HepG2 (cell line): ENCODE data around the gene CISD3. TPM values are rescaled to one million over a fixed set of nuclear protein-coding genes. Genes with fewer than 3 reads are reported as not detected.

ENCODE experiments used
- ATAC-seq: fragments of 200-7000 bp; cut with Tn5 transposase; 3 replicates; pipeline ENCODE4 v1.9.1; 2020; ENCODE audit warnings: mild to moderate bottlenecking, moderate library complexity
- BruUV-seq: library from RNA; stranded (reverse); fragments of 400-500 nt; replicated peaks from 2 replicates; lab custom pipeline; 2021; lab: Mats Ljungman, UMichigan
- CTCF ChIA-PET: fragments of 300-600 bp; formaldehyde crosslinking; extraction: SDS; loops from one replicate; lab custom pipeline; 2021; ENCODE audit warnings: low total read pairs, inconsistent platforms, low intra/inter-chr PET ratio; lab: Yijun Ruan, JAX
- POLR2A ChIA-PET: fragments of 350-600 bp; sonication (Branson Sonifier 250); formaldehyde crosslinking; loops from one replicate; lab custom pipeline; 2020; ENCODE audit warnings: antibody characterized with exemption, inconsistent platforms; lab: Yijun Ruan, JAX
- DNase-seq: peaks from one replicate; pipeline ENCODE4 v3.0.0-alpha.2; 2015; ENCODE audit warnings: low spot score
- FAIRE-seq: peaks from 3 replicates; lab custom pipeline; 2011; peaks lifted over from hg19 to GRCh38; lab: Jason Lieb, UNC
- H2AFZ ChIP-seq: one replicate; pipeline ENCODE4 v1.6.1; 2011; ENCODE audit warnings: low read length, inconsistent platforms
- H3K27ac ChIP-seq: fragments of 300-600 bp; 3 replicates; pipeline ENCODE4 v1.8.0; 2011; ENCODE audit warnings: mixed run types, mild to moderate bottlenecking, mixed read lengths, low read length, inconsistent platforms; ENCODE audit not compliant: insufficient read depth; ENCODE audit errors: extremely low read length
- H3K27me3 ChIP-seq, 2 experiments: fragments of 200-600 bp in 1 of 2; 2 replicates in 1 of 2; 3 replicates in 1 of 2; pipeline versions ENCODE4 v1.6.0 to v1.8.0; 2011; ENCODE audit warnings: low read length in 2 of 2, mild to moderate bottlenecking in 2 of 2, moderate library complexity in 2 of 2, inconsistent platforms in 1 of 2; ENCODE audit not compliant: insufficient read depth in 2 of 2, control insufficient read depth in 1 of 2
- H3K36me3 ChIP-seq, 2 experiments: fragments of 200-600 bp in 1 of 2; replicated peaks in 1 of 2; 2 replicates in 1 of 2; 3 replicates in 1 of 2; pipeline versions ENCODE4 v1.5.1 to v1.8.0; 2011; ENCODE audit warnings: low read length in 2 of 2, inconsistent platforms in 1 of 2; ENCODE audit not compliant: insufficient read depth in 2 of 2, control insufficient read depth in 1 of 2
- H3K4me1 ChIP-seq: 2 replicates; pipeline ENCODE4 v1.5.1; 2012; ENCODE audit warnings: low read length, inconsistent platforms; ENCODE audit not compliant: insufficient read depth
- H3K4me2 ChIP-seq: 2 replicates; pipeline ENCODE4 v1.6.0; 2011; ENCODE audit warnings: low read depth, low read length, inconsistent platforms
- H3K4me3 ChIP-seq, 3 experiments: fragments of 200-600 bp in 1 of 3; sonication (generic), shearing (Covaris generic) in 1 of 3; replicated peaks in 1 of 3; 2 replicates each; pipeline ENCODE4 v1.5.1; 2011 to 2016; ENCODE audit warnings: low read length in 3 of 3, inconsistent platforms in 2 of 3, low read depth in 2 of 3, mild to moderate bottlenecking in 2 of 3, control low read depth in 1 of 3, mixed read lengths in 1 of 3; ENCODE audit not compliant: insufficient read depth in 1 of 3
- H3K79me2 ChIP-seq: one replicate; pipeline ENCODE4 v1.6.1; 2011; ENCODE audit warnings: low read length, inconsistent platforms; ENCODE audit not compliant: insufficient read depth
- H3K9ac ChIP-seq: 2 replicates; pipeline ENCODE4 v1.6.0; 2011; ENCODE audit warnings: mild to moderate bottlenecking, low read depth, low read length, inconsistent platforms; ENCODE audit not compliant: insufficient read depth
- H3K9me3 ChIP-seq: 2 replicates; pipeline ENCODE4 v1.5.1; 2012; ENCODE audit warnings: mild to moderate bottlenecking, low read length
- H4K20me1 ChIP-seq: 2 replicates; pipeline ENCODE4 v1.6.0; 2011; ENCODE audit warnings: inconsistent platforms, mild to moderate bottlenecking, low read length, moderate library complexity; ENCODE audit not compliant: insufficient read depth
- CREM ChIP-seq, 2 experiments: sonication (generic) in 1 of 2; formaldehyde crosslinking in 1 of 2; IDR thresholded peaks; 2 replicates each; pipeline versions ENCODE4 v1.4.0 to v1.6.1; 2016 to 2020; ENCODE audit warnings: antibody characterized with exemption in 1 of 2, mild to moderate bottlenecking in 1 of 2, missing genetic modification reagents in 1 of 2
- MEIS2 ChIP-seq: sonication (generic); formaldehyde crosslinking; IDR thresholded peaks from 2 replicates; pipeline ENCODE4 v1.9.0; 2021; ENCODE audit warnings: mild to moderate bottlenecking, missing genetic modification reagents
- MIER3 ChIP-seq: IDR thresholded peaks from 2 replicates; pipeline ENCODE4 v1.6.1; 2016; ENCODE audit warnings: missing compliant biosample characterization, borderline replicate concordance
- NCOR1 ChIP-seq: fragments of 200-600 bp; sonication (generic); IDR thresholded peaks from 2 replicates; pipeline ENCODE4 v1.7.0; 2017; ENCODE audit warnings: antibody characterized with exemption, low read length, borderline replicate concordance
- NFIC ChIP-seq: IDR thresholded peaks from 2 replicates; pipeline ENCODE4 v1.6.1; 2012; ENCODE audit warnings: mild to moderate bottlenecking, low read length, inconsistent platforms
- PAX8 ChIP-seq: sonication (generic); formaldehyde crosslinking; IDR thresholded peaks from 2 replicates; pipeline ENCODE4 v1.8.0; 2022; ENCODE audit warnings: mild to moderate bottlenecking, missing genetic modification reagents, borderline replicate concordance
- SP5 ChIP-seq: IDR thresholded peaks from 2 replicates; pipeline ENCODE4 v1.6.1; 2016; ENCODE audit warnings: low read depth, borderline replicate concordance
- XBP1 ChIP-seq: sonication (generic); formaldehyde crosslinking; IDR thresholded peaks from 2 replicates; pipeline ENCODE4 v1.5.0; 2020; ENCODE audit warnings: missing genetic modification reagents
- ZNF18 ChIP-seq: sonication (generic); formaldehyde crosslinking; IDR thresholded peaks from 2 replicates; pipeline ENCODE4 v1.8.0; 2022; ENCODE audit warnings: mild to moderate bottlenecking, missing genetic modification reagents; ENCODE audit not compliant: insufficient replicate concordance
- ZNF598 ChIP-seq: sonication (generic); formaldehyde crosslinking; IDR thresholded peaks from 2 replicates; pipeline ENCODE4 v1.5.1; 2020; ENCODE audit warnings: mild to moderate bottlenecking, missing genetic modification reagents, borderline replicate concordance
- ZNF780A ChIP-seq: sonication (generic); formaldehyde crosslinking; IDR thresholded peaks from 2 replicates; pipeline ENCODE4 v1.8.0; 2022; ENCODE audit warnings: mild to moderate bottlenecking, missing genetic modification reagents, moderate library complexity
- WGBS: methylation state at CpG from one replicate; pipeline ENCODE4 v1.1.6; 2017; ENCODE audit warnings: low lambda C conversion rate; 5-methylcytosine and 5-hydroxymethylcytosine counted together
- in situ Hi-C: cut with HindIII; loops from 2 replicates; pipeline ENCODE4 v1.10.0; 2017; ENCODE audit warnings: low pct_unique_long_range_greater_than_20kb; ENCODE audit not compliant: extremely low pct_ligation_motif_present
- intact Hi-C: fragments of 100-400 bp; cut with micrococcal nuclease; formaldehyde crosslinking; loops from one replicate; pipeline ENCODE4 v1.10.0; 2022; ENCODE audit not compliant: unreplicated experiment
- polyA plus RNA-seq, 8 experiments: library from polyadenylated mRNA; depleted of rRNA in 3 of 8; stranded (reverse) in 7 of 8; unstranded in 1 of 8; fragments of >200 nt; fragmentation: Illumina TruSeq in 4 of 8; extraction: Trizol in 4 of 8; gene quantifications; 2 replicates each; pipeline versions ENCODE4 v1.2.1 to v1.2.3, GENCODE V29; 2011 to 2016; ENCODE audit warnings: low read depth in 4 of 8, missing spikeins in 1 of 8, mixed read lengths in 1 of 8; ENCODE audit not compliant: insufficient read depth in 1 of 8
- total RNA-seq, 5 experiments: library from RNA; depleted of rRNA; stranded (reverse); fragments of >200 nt; fragmentation: Illumina TruSeq; extraction: Trizol; gene quantifications; 2 replicates each; pipeline ENCODE4 v1.2.3, GENCODE V29; 2016; ENCODE audit warnings: low read depth in 1 of 5
- TF ChIP-seq, protein P1 (sequence below): sonication (generic); formaldehyde crosslinking; conservative IDR thresholded peaks from 2 replicates; pipeline ENCODE4 v1.4.0; 2020; ENCODE audit warnings: missing genetic modification reagents
- TF ChIP-seq, protein P2 (sequence below): sonication (generic); formaldehyde crosslinking; IDR thresholded peaks from 2 replicates; pipeline ENCODE4 v1.4.0; 2020; ENCODE audit warnings: mild to moderate bottlenecking, missing genetic modification reagents

Gene CISD3
- total and polyA plus RNA-seq, 2 of the 13 experiments (the other 11 are each of a cell fraction or from before 2014, with no cell fraction given) = 30.0 to 34.1 TPM

DNA sequence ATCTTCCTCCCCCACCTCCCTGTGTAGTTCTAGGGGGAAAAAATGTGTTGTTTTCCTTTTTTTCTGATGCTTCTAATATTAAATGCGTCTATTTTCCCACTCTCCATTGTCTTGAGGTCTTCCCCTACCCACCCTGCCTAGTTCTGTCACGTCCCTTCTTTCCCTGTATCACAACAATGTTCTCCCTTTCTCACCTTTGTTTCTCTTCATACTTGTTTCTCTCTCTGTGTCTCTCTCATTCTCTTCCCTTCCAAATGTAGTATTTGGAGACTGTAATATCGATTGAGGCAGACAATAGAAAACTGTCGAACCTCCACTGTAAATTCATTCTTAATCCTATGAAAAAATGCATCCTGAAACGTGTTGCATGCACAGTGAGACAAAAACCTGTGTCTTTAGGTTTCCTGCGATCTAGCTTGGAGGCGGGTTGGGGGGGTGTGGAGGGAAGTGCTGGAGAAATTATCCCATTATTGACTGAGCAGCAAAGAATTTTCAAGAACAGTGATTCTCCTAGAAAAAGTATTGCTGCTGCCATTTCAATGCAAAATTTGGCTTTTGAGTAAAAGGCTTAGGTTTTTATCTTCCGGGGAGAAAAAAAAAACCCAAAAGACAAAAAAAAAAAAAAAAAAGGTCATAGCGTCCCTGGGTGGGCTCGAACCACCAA lies 21.1 kb downstream of the CISD3 start:
- Histone ChIP-seq H3K27me3 (no peaks in the 10 kb centered on the region; a peak in 1 of 5 replicates), H3K9ac (peak overlapping the region; percentile 68), H3K4me1 (peaks cover 37% of the 10 kb centered on the region), H3K4me3 (peak overlapping the region; percentile 82 to 93 (median 84)), H3K4me2 (peak overlapping the region; percentile 91), H3K79me2 (peaks cover 30% of the 10 kb centered on the region), H4K20me1 (no peaks in the 10 kb centered on the region), H3K36me3 (peaks cover 7 to 15% of the 10 kb centered on the region in 2 experiments), H2AFZ (peak overlapping the region; percentile 57), H3K27ac (peak overlapping the region; percentile 68), H3K9me3 (no peaks in the 10 kb centered on the region)
- FAIRE-seq (no peak), ATAC-seq (no peak), DNase-seq (no peak)
- no TSS peak for BruUV-seq
- in situ Hi-C loops = loop anchor here (25.0 kb wide), 1 partner anchor 411 kb away; the partner anchor contains the start of genes ARL5C and PLXDC1
- intact Hi-C loops = loop anchor here (5.0 kb wide), 2 partner anchors 116 to 1356 kb away; no protein-coding TSS in a partner anchor
- ChIA-PET CTCF (no interaction called here), POLR2A (interaction anchor here (0.7 to 4.4 kb wide), 13 partner anchors 13 to 290 kb away, joined by 3 to 57 read pairs (median 4); partner anchors contain the start of genes CISD3, CWC25, LASP1 and MLLT6)
- under 1% methylated on average over 10 of the region's 10 CpGs for WGBS
- TF ChIP-seq MEIS2 (CRISPR knock-in tag) (no peak), XBP1 (no peak), PAX8 (CRISPR knock-in tag) (peak; percentile 39; the same call in 1 of the 2 replicates), ZNF598 (CRISPR knock-in tag) (no peak), NFIC (0 out of 2 replicates have a peak, but pooled peaks have one; percentile 55), ZNF18 (peak; percentile 9), NCOR1 (peak; percentile 72; the same call in 1 of the 2 replicates), ZNF780A (CRISPR knock-in tag) (0 out of 2 replicates have a peak, but pooled peaks have one; percentile 11), MIER3 (CRISPR knock-in tag) (0 out of 2 replicates have a peak, but pooled peaks have one; percentile 15), SP5 (CRISPR knock-in tag) (0 out of 2 replicates have a peak, but pooled peaks have one; percentile 6), CREM (IDR thresholded peaks at IDR 0.05) (0 out of 2 replicates have a peak, but pooled peaks have one; percentile 32), CREM (CRISPR knock-in tag; IDR thresholded peaks at IDR 0.05) (no peak)
- TF ChIP-seq, protein P1, sequence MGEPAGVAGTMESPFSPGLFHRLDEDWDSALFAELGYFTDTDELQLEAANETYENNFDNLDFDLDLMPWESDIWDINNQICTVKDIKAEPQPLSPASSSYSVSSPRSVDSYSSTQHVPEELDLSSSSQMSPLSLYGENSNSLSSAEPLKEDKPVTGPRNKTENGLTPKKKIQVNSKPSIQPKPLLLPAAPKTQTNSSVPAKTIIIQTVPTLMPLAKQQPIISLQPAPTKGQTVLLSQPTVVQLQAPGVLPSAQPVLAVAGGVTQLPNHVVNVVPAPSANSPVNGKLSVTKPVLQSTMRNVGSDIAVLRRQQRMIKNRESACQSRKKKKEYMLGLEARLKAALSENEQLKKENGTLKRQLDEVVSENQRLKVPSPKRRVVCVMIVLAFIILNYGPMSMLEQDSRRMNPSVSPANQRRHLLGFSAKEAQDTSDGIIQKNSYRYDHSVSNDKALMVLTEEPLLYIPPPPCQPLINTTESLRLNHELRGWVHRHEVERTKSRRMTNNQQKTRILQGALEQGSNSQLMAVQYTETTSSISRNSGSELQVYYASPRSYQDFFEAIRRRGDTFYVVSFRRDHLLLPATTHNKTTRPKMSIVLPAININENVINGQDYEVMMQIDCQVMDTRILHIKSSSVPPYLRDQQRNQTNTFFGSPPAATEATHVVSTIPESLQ (CRISPR knock-in tag) = 0 out of 2 replicates have a peak, but pooled peaks have one; percentile 45
- TF ChIP-seq, protein P2, sequence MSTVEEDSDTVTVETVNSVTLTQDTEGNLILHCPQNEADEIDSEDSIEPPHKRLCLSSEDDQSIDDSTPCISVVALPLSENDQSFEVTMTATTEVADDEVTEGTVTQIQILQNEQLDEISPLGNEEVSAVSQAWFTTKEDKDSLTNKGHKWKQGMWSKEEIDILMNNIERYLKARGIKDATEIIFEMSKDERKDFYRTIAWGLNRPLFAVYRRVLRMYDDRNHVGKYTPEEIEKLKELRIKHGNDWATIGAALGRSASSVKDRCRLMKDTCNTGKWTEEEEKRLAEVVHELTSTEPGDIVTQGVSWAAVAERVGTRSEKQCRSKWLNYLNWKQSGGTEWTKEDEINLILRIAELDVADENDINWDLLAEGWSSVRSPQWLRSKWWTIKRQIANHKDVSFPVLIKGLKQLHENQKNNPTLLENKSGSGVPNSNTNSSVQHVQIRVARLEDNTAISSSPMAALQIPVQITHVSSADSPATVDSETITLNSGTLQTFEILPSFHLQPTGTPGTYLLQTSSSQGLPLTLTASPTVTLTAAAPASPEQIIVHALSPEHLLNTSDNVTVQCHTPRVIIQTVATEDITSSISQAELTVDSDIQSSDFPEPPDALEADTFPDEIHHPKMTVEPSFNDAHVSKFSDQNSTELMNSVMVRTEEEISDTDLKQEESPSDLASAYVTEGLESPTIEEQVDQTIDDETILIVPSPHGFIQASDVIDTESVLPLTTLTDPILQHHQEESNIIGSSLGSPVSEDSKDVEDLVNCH (CRISPR knock-in tag) = no peak
